HG03378 (cell line): ENCODE measurements around the gene KDM2B.

Experiments used
- ATAC-seq: cut with Tn5 transposase; IDR thresholded peaks from one replicate; pipeline ENCODE4 v1.9.1; 2021; ENCODE audit warnings: mild to moderate bottlenecking, moderate library complexity; ENCODE audit not compliant: unreplicated experiment

The KDM2B gene

GRCh38 chr12:121466794-121467637 lies 113.8 kb downstream of the KDM2B start:
- ATAC-seq: peak; percentile 47

GRCh38 chr12:121465921-121466793 lies 114.7 kb downstream of the KDM2B start:
- ATAC-seq: no peak

- ATAC-seq: no peak
These were observed 116.5 kb downstream of the KDM2B start for GRCh38 chr12:121464331-121464730.

- no peak for ATAC-seq
These were observed 119.8 kb downstream of the KDM2B start for GRCh38 chr12:121461048-121461447.

GRCh38 chr12:121456551-121456950 lies 124.3 kb downstream of the KDM2B start:
- ATAC-seq: no peak

GRCh38 chr12:121455766-121456420 lies 124.9 kb downstream of the KDM2B start:
- ATAC-seq: no peak

- ATAC-seq: no peak
These were observed 125.9 kb downstream of the KDM2B start for GRCh38 chr12:121454921-121455320.

- ATAC-seq: no peak
These were observed 127.2 kb downstream of the KDM2B start for GRCh38 chr12:121453629-121454028.

- ATAC-seq: no peak
These were observed 127.8 kb downstream of the KDM2B start for GRCh38 chr12:121452985-121453360.

- no peak for ATAC-seq
These were observed 128.4 kb downstream of the KDM2B start for GRCh38 chr12:121452340-121452984.

- no peak for ATAC-seq
These were observed 128.9 kb downstream of the KDM2B start for GRCh38 chr12:121451961-121452339.

- no peak for ATAC-seq
These were observed 132.0 kb downstream of the KDM2B start for GRCh38 chr12:121448771-121449315.

- ATAC-seq: no peak
These were observed 134.1 kb downstream of the KDM2B start for GRCh38 chr12:121446750-121447149.

- no peak for ATAC-seq
These were observed 136.0 kb downstream of the KDM2B start for GRCh38 chr12:121444842-121445202.

- no peak for ATAC-seq
These were observed 136.6 kb downstream of the KDM2B start for GRCh38 chr12:121443911-121444841.

- ATAC-seq: no peak
These were observed 137.5 kb downstream of the KDM2B start for GRCh38 chr12:121443193-121443870.

- ATAC-seq: no peak
These were observed 138.5 kb downstream of the KDM2B start for GRCh38 chr12:121442028-121442948.

- ATAC-seq: no peak
These were observed 139.3 kb downstream of the KDM2B start for GRCh38 chr12:121441555-121441954.
